Left ventricle myocardium inferior (tissue), 1 donor: ENCODE results near the gene SMAGP. TPM values are rescaled to one million over a fixed set of nuclear protein-coding genes. Genes with fewer than 3 reads are reported as not detected.
"Not testable (repeated sequence)": the region's sequence is repeated elsewhere in the genome, so short reads cannot be mapped to it uniquely, and the experiment has no call there.

Source experiments
- DNase-seq: peaks from one replicate; pipeline ENCODE4 v3.0.0-alpha.2; 2020
- H3K27ac ChIP-seq: fragments of 200-600 bp; replicated peaks from 2 replicates; pipeline ENCODE4 v1.8.0; 2021
- H3K27me3 ChIP-seq: fragments of 200-600 bp; 2 replicates; pipeline ENCODE4 v1.8.0; 2021; ENCODE audit warnings: low read depth
- H3K36me3 ChIP-seq: fragments of 200-600 bp; 2 replicates; pipeline ENCODE4 v1.8.0; 2021
- H3K4me1 ChIP-seq: fragments of 200-600 bp; 2 replicates; pipeline ENCODE4 v1.8.0; 2021
- H3K4me3 ChIP-seq: fragments of 200-600 bp; 2 replicates; pipeline ENCODE4 v1.8.0; 2021; ENCODE audit warnings: mild to moderate bottlenecking, moderate library complexity
- H3K9me3 ChIP-seq: fragments of 200-600 bp; replicated peaks from 2 replicates; pipeline ENCODE4 v1.8.0; 2021
- CTCF ChIP-seq: fragments of 200-600 bp; IDR thresholded peaks from 2 replicates; pipeline ENCODE4 v1.8.0; 2021; ENCODE audit warnings: antibody characterized with exemption, mild to moderate bottlenecking, borderline replicate concordance
- intact Hi-C: fragments of 100-400 bp; cut with micrococcal nuclease; formaldehyde crosslinking; loops from one replicate; pipeline ENCODE4 v1.11.0; 2022
- total RNA-seq: library from RNA; stranded (reverse); fragmentation: NEBNext Ultra II Directional; extraction: Animal tissue kit (Norgen Biotek cat#: 25700); gene quantifications from one replicate; pipeline ENCODE4 v1.2.1, GENCODE V29; 2021
- donor health status: DM: no; HTN: yes; CAD: no; lungs with severe emphysema.

Gene SMAGP
- total RNA-seq, 1 donor from 2014 or later = 3.3 TPM

- Histone ChIP-seq H3K4me3 (no peak overlapping the region), H3K9me3 (no peaks in the 10 kb centered on the region), H3K36me3 (no peaks in the 10 kb centered on the region), H3K4me1 (no peaks in the 10 kb centered on the region), H3K27me3 (peaks cover 7% of the 10 kb centered on the region), H3K27ac (no peak overlapping the region)
- no peak for DNase-seq
- no peak for TF ChIP-seq CTCF
- intact Hi-C loops = no loop called here
Observed at GRCh38 chr12:51306507-51306906, 36.3 kb upstream of the SMAGP start.

- H3K27ac ChIP-seq, intact Hi-C loops, H3K36me3 ChIP-seq, H3K9me3 ChIP-seq, DNase-seq, H3K4me1 ChIP-seq, H3K4me3 ChIP-seq: not testable (repeated sequence)
- H3K27me3 ChIP-seq = peaks cover 15% of the 10 kb centered on the region
Observed at GRCh38 chr12:51300768-51301167, 30.6 kb upstream of the SMAGP start.

GRCh38 chr12:51295651-51296050, 25.4 kb upstream of the SMAGP start:
- no peak for DNase-seq
- no peaks in the 10 kb centered on the region for H3K36me3 ChIP-seq
- H3K4me1 ChIP-seq = no peaks in the 10 kb centered on the region
- H3K27me3 ChIP-seq = no peaks in the 10 kb centered on the region
- H3K27ac ChIP-seq = no peak overlapping the region
- intact Hi-C loops = no loop called here
- H3K9me3 ChIP-seq = no peaks in the 10 kb centered on the region
- H3K4me3 ChIP-seq = no peak overlapping the region
- no peak for TF ChIP-seq CTCF

GRCh38 chr12:51294097-51294496, 23.9 kb upstream of the SMAGP start:
- H3K36me3 ChIP-seq, H3K27ac ChIP-seq, intact Hi-C loops, H3K27me3 ChIP-seq, H3K4me3 ChIP-seq, H3K9me3 ChIP-seq, H3K4me1 ChIP-seq, DNase-seq: not testable (repeated sequence)

- H3K27ac ChIP-seq = no peak overlapping the region
- no peaks in the 10 kb centered on the region for H3K9me3 ChIP-seq
- H3K27me3 ChIP-seq = no peaks in the 10 kb centered on the region
- no peak for TF ChIP-seq CTCF
- no peak overlapping the region for H3K4me3 ChIP-seq
- H3K36me3 ChIP-seq = no peaks in the 10 kb centered on the region
- intact Hi-C loops = no loop called here
- DNase-seq = no peak
- H3K4me1 ChIP-seq = no peaks in the 10 kb centered on the region
Observed at GRCh38 chr12:51293696-51294095, 23.5 kb upstream of the SMAGP start.

GRCh38 chr12:51291603-51292513, 21.6 kb upstream of the SMAGP start:
- H3K4me3 ChIP-seq, H3K4me1 ChIP-seq, intact Hi-C loops, H3K9me3 ChIP-seq, H3K27ac ChIP-seq, H3K27me3 ChIP-seq, H3K36me3 ChIP-seq: not testable (repeated sequence)
- DNase-seq = peak; percentile 54

- no peak for DNase-seq
- Histone ChIP-seq H3K9me3 (no peaks in the 10 kb centered on the region), H3K4me3 (no peak overlapping the region), H3K27ac (no peak overlapping the region), H3K36me3 (no peaks in the 10 kb centered on the region), H3K27me3 (peaks cover 6% of the 10 kb centered on the region), H3K4me1 (no peaks in the 10 kb centered on the region)
- TF ChIP-seq CTCF = no peak
- intact Hi-C loops = no loop called here
Observed at GRCh38 chr12:51285843-51286242, 15.6 kb upstream of the SMAGP start.
